CD8-positive, alpha-beta memory T cell (primary cell): ENCODE data around the gene GBGT1. TPM values are rescaled to one million over a fixed set of nuclear protein-coding genes. Genes with fewer than 3 reads are reported as not detected.

Experiments
- CTCF ChIA-PET: fragments of 350-600 bp; sonication (Branson Sonifier 250); formaldehyde crosslinking; loops from one replicate; lab custom pipeline; 2021; ENCODE audit warnings: antibody characterized with exemption; lab: Charles Lee
- POLR2A ChIA-PET: fragments of 350-600 bp; sonication (Branson Sonifier 250); formaldehyde crosslinking; loops from one replicate; lab custom pipeline; 2021; ENCODE audit warnings: antibody characterized with exemption; lab: Charles Lee
- DNase-seq, 5 donors: peaks; one replicate each; pipeline versions ENCODE4 v3.0.0 to v3.0.0-alpha.2; 2020 to 2022; ENCODE audit warnings: mixed read lengths in 1 of 5
- H3K27ac ChIP-seq: one replicate; pipeline ENCODE4 v1.7.0; 2013; ENCODE audit warnings: low read depth, mild to moderate bottlenecking, low read length, moderate library complexity
- H3K27me3 ChIP-seq: 2 replicates; pipeline ENCODE4 v1.7.0; 2013; ENCODE audit warnings: low read length, mild to moderate bottlenecking; ENCODE audit not compliant: insufficient read depth, poor library complexity, severe bottlenecking
- H3K36me3 ChIP-seq: 2 replicates; pipeline ENCODE4 v1.7.0; 2013; ENCODE audit warnings: mild to moderate bottlenecking, low read length, moderate library complexity; ENCODE audit not compliant: insufficient read depth
- H3K4me1 ChIP-seq: 2 replicates; pipeline ENCODE4 v1.7.0; 2013; ENCODE audit warnings: mild to moderate bottlenecking, low read length, moderate library complexity; ENCODE audit not compliant: insufficient read depth
- H3K4me3 ChIP-seq: 2 replicates; pipeline ENCODE4 v1.7.0; 2013; ENCODE audit warnings: mild to moderate bottlenecking, low read length
- H3K9me3 ChIP-seq: 2 replicates; pipeline ENCODE4 v1.7.0; 2013; ENCODE audit warnings: mild to moderate bottlenecking, low read length
- H3K27ac Mint-ChIP-seq, 8 donors: one replicate each; pipeline ENCODE4 v1.8.0; 2020 to 2021; ENCODE audit warnings: mixed read lengths in 8 of 8, mild to moderate bottlenecking in 6 of 8, inconsistent platforms in 3 of 8, moderate library complexity in 3 of 8
- H3K27me3 Mint-ChIP-seq, 2 donors: one replicate each; pipeline ENCODE4 v1.8.0; 2020 to 2021; ENCODE audit warnings: mixed read lengths in 2 of 2, mild to moderate bottlenecking in 1 of 2, moderate library complexity in 1 of 2
- H3K36me3 Mint-ChIP-seq, 3 donors: one replicate each; pipeline ENCODE4 v1.8.0; 2020 to 2021; ENCODE audit warnings: mixed read lengths in 3 of 3, inconsistent platforms in 1 of 3, mild to moderate bottlenecking in 1 of 3
- H3K4me1 Mint-ChIP-seq, 3 donors: one replicate each; pipeline ENCODE4 v1.8.0; 2020 to 2021; ENCODE audit warnings: mixed read lengths in 3 of 3, inconsistent platforms in 1 of 3, mild to moderate bottlenecking in 1 of 3
- H3K4me3 Mint-ChIP-seq, 7 donors: one replicate each; pipeline ENCODE4 v1.8.0; 2020 to 2021; ENCODE audit warnings: mixed read lengths in 7 of 7, mild to moderate bottlenecking in 6 of 7, moderate library complexity in 4 of 7, inconsistent platforms in 2 of 7
- H3K9me3 Mint-ChIP-seq, 5 donors: one replicate each; pipeline ENCODE4 v1.8.0; 2020 to 2022; ENCODE audit warnings: mixed read lengths in 5 of 5, mild to moderate bottlenecking in 3 of 5, moderate library complexity in 2 of 5, inconsistent platforms in 1 of 5
- polyA plus RNA-seq: library from polyadenylated mRNA; unstranded; fragments of 300-500 nt; fragmentation: Illumina TruSeq; gene quantifications from one replicate; pipeline ENCODE4 v1.2.3, GENCODE V29; 2021
- total RNA-seq, 2 experiments: library from RNA; stranded (reverse); gene quantifications; one replicate each; pipeline ENCODE4 v1.2.3, GENCODE V29; 2021

The GBGT1 gene
- total and polyA plus RNA-seq, 3 experiments from 2014 or later, result 1.8 to 2.6 TPM; not detected in 1

- Histone ChIP-seq H3K36me3 (no peaks in the 10 kb centered on the region), H3K9me3 (no peaks in the 10 kb centered on the region), H3K27me3 (no peaks in the 10 kb centered on the region), H3K27ac (no peak overlapping the region), H3K4me3 (no peak overlapping the region), H3K4me1 (no peaks in the 10 kb centered on the region)
- Mint-ChIP-seq H3K27ac (peak overlapping the region in 2 of 8 donors; percentile 26 to 65), H3K27me3 (no peaks in the 10 kb centered on the region), H3K4me1 (peaks cover 2 to 10% (median 5%) of the 10 kb centered on the region in 3 donors), H3K36me3 (no peaks in the 10 kb centered on the region), H3K4me3 (no peak overlapping the region), H3K9me3 (no peaks in the 10 kb centered on the region)
- no peak for DNase-seq
- CTCF ChIA-PET, result interaction anchor here (0.9 to 1.8 kb wide), 5 partner anchors 11 to 115 kb away, joined by 3 to 7 read pairs (median 3); no protein-coding TSS in a partner anchor
- POLR2A ChIA-PET, result interaction anchor here (0.6 kb wide), 1 partner anchor 10 kb away, joined by 3 read pairs; no protein-coding TSS in a partner anchor
Observed at GRCh38 chr9:133158695-133159094, 5.0 kb downstream of the GBGT1 start.

DNA sequence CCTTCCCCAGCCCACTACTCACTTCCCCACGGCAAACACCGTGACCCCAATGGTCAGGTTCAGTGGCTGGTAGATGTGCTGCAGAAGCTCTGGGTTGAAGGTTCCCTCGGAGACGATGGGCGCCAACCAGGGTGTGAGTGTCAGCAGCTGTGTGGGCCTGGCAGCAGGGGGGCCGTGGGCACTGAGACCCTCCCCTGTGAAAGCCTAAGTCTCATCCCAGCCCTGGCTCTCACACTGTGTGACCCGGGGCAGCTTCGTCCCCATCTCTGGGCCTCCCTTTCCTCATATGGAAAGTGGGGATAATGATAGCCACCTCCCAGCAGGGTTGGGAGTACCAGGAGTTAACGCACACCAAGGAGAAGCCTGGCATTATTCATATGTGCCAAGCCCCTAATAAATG, 8.6 kb downstream of the GBGT1 start:
- Histone ChIP-seq H3K4me3 (no peak overlapping the region), H3K36me3 (no peaks in the 10 kb centered on the region), H3K9me3 (no peaks in the 10 kb centered on the region), H3K27ac (no peak overlapping the region), H3K27me3 (no peaks in the 10 kb centered on the region), H3K4me1 (no peaks in the 10 kb centered on the region)
- Mint-ChIP-seq H3K27me3 (no peaks in the 10 kb centered on the region), H3K36me3 (no peaks in the 10 kb centered on the region), H3K9me3 (no peaks in the 10 kb centered on the region), H3K27ac (no peak overlapping the region), H3K4me1 (no peaks in the 10 kb centered on the region), H3K4me3 (no peak overlapping the region)
- ChIA-PET CTCF (interaction anchor here (0.9 to 2.3 kb wide), 5 partner anchors 11 to 203 kb away, joined by 3 to 7 read pairs (median 3); no protein-coding TSS in a partner anchor), POLR2A (no interaction called here)
- peak in 1 of 5 donors; percentile 38 for DNase-seq

GRCh38 chr9:133154097-133154989, 9.4 kb downstream of the GBGT1 start:
- Mint-ChIP-seq H3K27me3 (no peaks in the 10 kb centered on the region), H3K27ac (peak overlapping the region in 1 of 8 donors; percentile 8), H3K9me3 (no peaks in the 10 kb centered on the region), H3K36me3 (no peaks in the 10 kb centered on the region), H3K4me3 (no peak overlapping the region), H3K4me1 (peaks cover 0 to 3% (median 0%) of the 10 kb centered on the region in 3 donors)
- no peak overlapping the region for H3K4me3 ChIP-seq
- H3K27ac ChIP-seq, result no peak overlapping the region
- peaks cover 4% of the 10 kb centered on the region for H3K4me1 ChIP-seq
- ChIA-PET CTCF (interaction anchor here (0.9 to 2.3 kb wide), 4 partner anchors 10 to 204 kb away, joined by 3 to 7 read pairs (median 4); no protein-coding TSS in a partner anchor), POLR2A (no interaction called here)
- no peaks in the 10 kb centered on the region for H3K27me3 ChIP-seq
- no peaks in the 10 kb centered on the region for H3K36me3 ChIP-seq
- H3K9me3 ChIP-seq, result no peaks in the 10 kb centered on the region
- DNase-seq, result peak in 1 of 5 donors; percentile 37

- no peak overlapping the region for H3K27ac ChIP-seq
- H3K4me3 ChIP-seq, result no peak overlapping the region
- no peaks in the 10 kb centered on the region for H3K9me3 ChIP-seq
- peaks cover 4% of the 10 kb centered on the region for H3K4me1 ChIP-seq
- DNase-seq, result peak in 1 of 5 donors; percentile 32
- H3K9me3 Mint-ChIP-seq, result no peaks in the 10 kb centered on the region
- ChIA-PET CTCF (interaction anchor here (1.0 to 11.8 kb wide), 2 partner anchors 9 to 43 kb away, joined by 5 to 521 read pairs; partner anchors contain the start of gene RALGDS), POLR2A (no interaction called here)
- no peaks in the 10 kb centered on the region for H3K36me3 Mint-ChIP-seq
- H3K36me3 ChIP-seq, result no peaks in the 10 kb centered on the region
- no peaks in the 10 kb centered on the region for H3K27me3 Mint-ChIP-seq
- H3K27ac Mint-ChIP-seq, result peak overlapping the region in 1 of 8 donors; percentile 32
- no peaks in the 10 kb centered on the region for H3K27me3 ChIP-seq
- no peak overlapping the region for H3K4me3 Mint-ChIP-seq
- H3K4me1 Mint-ChIP-seq, result peaks cover under 1 to 4% (median 1%) of the 10 kb centered on the region in 3 donors
Observed at GRCh38 chr9:133153227-133154096, 10.3 kb downstream of the GBGT1 start.

GRCh38 chr9:133151601-133152525, 11.9 kb downstream of the GBGT1 start:
- ChIA-PET CTCF (interaction anchor here (4.9 to 11.8 kb wide), 2 partner anchors 41 to 130 kb away, joined by 20 to 521 read pairs; partner anchors contain the start of gene RALGDS), POLR2A (no interaction called here)
- Histone ChIP-seq H3K27me3 (no peaks in the 10 kb centered on the region), H3K4me3 (no peak overlapping the region), H3K9me3 (no peaks in the 10 kb centered on the region), H3K27ac (no peak overlapping the region), H3K4me1 (peaks cover 20% of the 10 kb centered on the region), H3K36me3 (no peaks in the 10 kb centered on the region)
- peaks cover 14 to 20% (median 16%) of the 10 kb centered on the region in 3 donors for H3K4me1 Mint-ChIP-seq
- H3K4me3 Mint-ChIP-seq, result peak overlapping the region in 4 of 7 donors; percentile 12 to 55 (median 46)
- H3K27me3 Mint-ChIP-seq, result no peaks in the 10 kb centered on the region
- peak overlapping the region in 4 of 8 donors; percentile 17 to 83 (median 59) for H3K27ac Mint-ChIP-seq
- peaks cover 0 to 6% (median 0%) of the 10 kb centered on the region in 3 donors for H3K36me3 Mint-ChIP-seq
- DNase-seq, result no peak
- H3K9me3 Mint-ChIP-seq, result no peaks in the 10 kb centered on the region

GRCh38 chr9:133151041-133151440, 12.7 kb downstream of the GBGT1 start:
- no peaks in the 10 kb centered on the region for H3K27me3 Mint-ChIP-seq
- H3K4me3 Mint-ChIP-seq, result peak overlapping the region in 6 of 7 donors; percentile 10 to 76 (median 38)
- Histone ChIP-seq H3K4me3 (no peak overlapping the region), H3K27ac (no peak overlapping the region), H3K4me1 (peaks cover 20% of the 10 kb centered on the region), H3K36me3 (no peaks in the 10 kb centered on the region), H3K9me3 (no peaks in the 10 kb centered on the region), H3K27me3 (no peaks in the 10 kb centered on the region)
- ChIA-PET POLR2A (no interaction called here), CTCF (interaction anchor here (4.9 to 11.8 kb wide), 2 partner anchors 40 to 129 kb away, joined by 20 to 521 read pairs; partner anchors contain the start of gene RALGDS)
- H3K27ac Mint-ChIP-seq, result peak overlapping the region in 6 of 8 donors; percentile 68 to 97 (median 79)
- H3K9me3 Mint-ChIP-seq, result no peaks in the 10 kb centered on the region
- H3K4me1 Mint-ChIP-seq, result peaks cover 16 to 26% (median 20%) of the 10 kb centered on the region in 3 donors
- H3K36me3 Mint-ChIP-seq, result peaks cover 0 to 8% (median 0%) of the 10 kb centered on the region in 3 donors
- no peak for DNase-seq
